AG10803 (cell line): ENCODE measurements around the gene GPR84.

Source experiments
- DNase-seq: peaks from one replicate; pipeline ENCODE4 v3.0.0; 2010; ENCODE audit warnings: low read depth
- H3K4me3 ChIP-seq: 2 replicates; pipeline ENCODE4 v1.5.1; 2011; ENCODE audit warnings: mild to moderate bottlenecking, low read length, control low read depth
- CTCF ChIP-seq: conservative IDR thresholded peaks from 2 replicates; pipeline ENCODE4 v1.5.1; 2011; ENCODE audit warnings: mild to moderate bottlenecking, low read length, control low read depth, inconsistent platforms

GPR84 gene

GRCh38 chr12:54398218-54398617 lies 33.9 kb upstream of the GPR84 start:
- no peak for DNase-seq
- H3K4me3 ChIP-seq: no peak overlapping the region
- no peak for TF ChIP-seq CTCF

GRCh38 chr12:54397157-54397556 lies 32.9 kb upstream of the GPR84 start:
- no peak overlapping the region for H3K4me3 ChIP-seq
- no peak for DNase-seq
- TF ChIP-seq CTCF: no peak

- TF ChIP-seq CTCF: no peak
- no peak overlapping the region for H3K4me3 ChIP-seq
- DNase-seq: no peak
Measured at GRCh38 chr12:54395545-54395944, 31.3 kb upstream of the GPR84 start.

GRCh38 chr12:54394986-54395385 lies 30.7 kb upstream of the GPR84 start:
- DNase-seq: no peak
- H3K4me3 ChIP-seq: no peak overlapping the region
- no peak for TF ChIP-seq CTCF

GRCh38 chr12:54394281-54394719 lies 30.0 kb upstream of the GPR84 start:
- DNase-seq: peak; percentile 52
- peak; percentile 73 for TF ChIP-seq CTCF
- H3K4me3 ChIP-seq: no peak overlapping the region

GRCh38 chr12:54393743-54394142 lies 29.5 kb upstream of the GPR84 start:
- no peak for TF ChIP-seq CTCF
- no peak for DNase-seq
- no peak overlapping the region for H3K4me3 ChIP-seq

- no peak overlapping the region for H3K4me3 ChIP-seq
- no peak for TF ChIP-seq CTCF
- DNase-seq: no peak
Measured at GRCh38 chr12:54393207-54393609, 28.9 kb upstream of the GPR84 start.
